Dendritic cell treated with granulocyte-macrophage colony-stimulating factor and Interleukin-4, amounts not matched to agents 40 ng/mL and 50 ng/mL, for 4 days (primary cell): ENCODE results near the gene HDAC4.

Experiments used
- H3K27ac Mint-ChIP-seq: one replicate; pipeline ENCODE4 v1.8.0; 2022; ENCODE audit warnings: mild to moderate bottlenecking, mixed read lengths
- H3K27me3 Mint-ChIP-seq: one replicate; pipeline ENCODE4 v1.8.0; 2022; ENCODE audit warnings: mild to moderate bottlenecking, mixed read lengths
- H3K36me3 Mint-ChIP-seq: one replicate; pipeline ENCODE4 v1.8.0; 2022; ENCODE audit warnings: low read depth, mixed read lengths
- H3K4me1 Mint-ChIP-seq: one replicate; pipeline ENCODE4 v1.8.0; 2022; ENCODE audit warnings: low read depth, mixed read lengths
- H3K4me3 Mint-ChIP-seq: one replicate; pipeline ENCODE4 v1.8.0; 2022; ENCODE audit warnings: mild to moderate bottlenecking, moderate library complexity, mixed read lengths
- H3K9me3 Mint-ChIP-seq: one replicate; pipeline ENCODE4 v1.8.0; 2022; ENCODE audit warnings: mixed read lengths
- intact Hi-C: fragments of 100-400 bp; cut with micrococcal nuclease; formaldehyde crosslinking; loops from one replicate; pipeline ENCODE4 v1.15.0; 2022

HDAC4 gene

GRCh38 chr2:239139566-239139965 lies 261.3 kb downstream of the HDAC4 start:
- no peaks in the 10 kb centered on the region for H3K4me1 Mint-ChIP-seq
- H3K36me3 Mint-ChIP-seq, result peaks cover 99% of the 10 kb centered on the region
- H3K4me3 Mint-ChIP-seq, result no peak overlapping the region
- no peak overlapping the region for H3K27ac Mint-ChIP-seq
- intact Hi-C loops, result no loop called here
- H3K9me3 Mint-ChIP-seq, result no peaks in the 10 kb centered on the region
- H3K27me3 Mint-ChIP-seq, result no peaks in the 10 kb centered on the region

DNA sequence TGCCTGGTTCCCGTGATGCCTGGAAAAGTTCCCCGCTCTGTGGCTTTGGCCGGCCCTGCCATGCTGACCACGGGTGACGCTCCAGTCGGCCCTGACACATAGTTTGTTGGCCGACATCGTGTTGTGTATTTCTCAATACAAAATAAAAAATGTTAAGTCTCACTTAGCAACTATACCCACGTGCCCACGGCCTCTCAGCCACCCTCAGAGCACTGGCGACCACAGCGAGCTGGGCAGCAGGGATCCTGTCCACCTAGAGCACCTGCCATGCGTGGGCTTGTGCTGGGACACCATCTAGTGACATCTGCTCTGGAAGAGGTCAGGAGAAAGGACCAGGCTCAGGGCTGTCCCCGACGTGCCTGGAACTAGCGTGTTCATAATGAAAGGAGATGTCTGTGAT lies 261.7 kb downstream of the HDAC4 start:
- Mint-ChIP-seq H3K36me3 (peaks cover 99% of the 10 kb centered on the region), H3K27me3 (no peaks in the 10 kb centered on the region), H3K4me3 (no peak overlapping the region), H3K4me1 (no peaks in the 10 kb centered on the region), H3K27ac (no peak overlapping the region), H3K9me3 (no peaks in the 10 kb centered on the region)
- intact Hi-C loops, result no loop called here

GRCh38 chr2:239138610-239139009 lies 262.2 kb downstream of the HDAC4 start:
- Mint-ChIP-seq H3K4me1 (no peaks in the 10 kb centered on the region), H3K4me3 (no peak overlapping the region), H3K27ac (no peak overlapping the region), H3K9me3 (no peaks in the 10 kb centered on the region), H3K36me3 (peaks cover 99% of the 10 kb centered on the region), H3K27me3 (no peaks in the 10 kb centered on the region)
- intact Hi-C loops, result no loop called here

DNA sequence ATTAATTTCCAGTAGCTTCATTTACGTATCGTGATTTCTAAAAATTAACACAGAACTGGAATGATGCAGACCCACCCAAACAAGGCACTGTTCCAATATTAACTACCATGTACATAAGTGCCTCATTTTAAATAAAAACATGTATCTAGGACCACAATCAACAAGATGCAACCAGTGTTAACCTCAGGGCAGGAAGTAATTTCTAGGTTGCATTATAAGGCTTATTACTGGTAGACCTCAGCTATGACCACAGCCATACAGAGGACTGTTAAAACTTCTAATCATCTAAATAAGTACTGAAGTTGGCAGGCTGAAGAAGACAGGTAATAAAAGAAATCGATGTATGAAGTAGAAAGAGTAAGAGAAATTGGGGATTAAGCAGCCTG lies 262.9 kb downstream of the HDAC4 start:
- peaks cover 99% of the 10 kb centered on the region for H3K36me3 Mint-ChIP-seq
- intact Hi-C loops, result no loop called here
- no peaks in the 10 kb centered on the region for H3K9me3 Mint-ChIP-seq
- H3K27ac Mint-ChIP-seq, result no peak overlapping the region
- H3K4me1 Mint-ChIP-seq, result no peaks in the 10 kb centered on the region
- no peak overlapping the region for H3K4me3 Mint-ChIP-seq
- H3K27me3 Mint-ChIP-seq, result no peaks in the 10 kb centered on the region

DNA sequence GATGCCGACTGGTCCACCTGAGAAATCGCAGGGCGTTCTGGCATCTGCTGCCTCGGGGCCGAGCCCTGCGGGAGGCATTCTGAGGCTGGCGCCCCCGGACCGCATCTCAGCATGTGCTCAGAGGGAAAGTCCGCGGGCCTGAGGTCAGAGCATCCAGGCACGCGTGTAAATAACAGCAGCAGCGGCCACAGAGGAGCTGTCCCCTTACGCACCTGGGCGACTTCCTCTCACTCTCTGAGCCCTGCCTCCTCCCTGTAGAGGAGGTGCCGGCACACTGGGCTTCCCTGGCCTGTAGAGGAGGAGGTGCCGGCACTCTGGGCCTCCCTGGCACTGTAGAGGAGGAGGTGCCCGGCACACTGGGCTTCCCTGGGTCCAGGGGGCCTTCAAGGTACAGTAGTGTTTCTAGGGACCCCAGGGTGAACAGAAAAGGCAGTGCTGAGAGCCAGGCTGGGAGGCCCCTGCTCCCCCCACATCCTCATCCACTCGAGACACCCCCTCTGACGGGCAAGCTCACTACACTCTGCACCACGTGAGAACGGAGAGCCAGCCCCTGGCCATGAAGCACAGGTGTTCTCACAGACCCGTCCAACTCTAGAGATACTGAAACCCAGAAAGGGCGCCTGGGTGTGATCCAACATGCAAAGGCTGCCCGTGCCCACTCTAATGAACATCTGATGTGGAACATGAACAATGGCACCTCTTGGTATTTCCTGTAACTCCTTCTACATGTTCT lies 263.5 kb downstream of the HDAC4 start:
- Mint-ChIP-seq H3K9me3 (no peaks in the 10 kb centered on the region), H3K27ac (no peak overlapping the region), H3K36me3 (peaks cover 99% of the 10 kb centered on the region), H3K27me3 (no peaks in the 10 kb centered on the region), H3K4me1 (no peaks in the 10 kb centered on the region), H3K4me3 (no peak overlapping the region)
- intact Hi-C loops, result no loop called here

- H3K9me3 Mint-ChIP-seq, result no peaks in the 10 kb centered on the region
- no peaks in the 10 kb centered on the region for H3K27me3 Mint-ChIP-seq
- H3K4me1 Mint-ChIP-seq, result no peaks in the 10 kb centered on the region
- H3K36me3 Mint-ChIP-seq, result peaks cover 99% of the 10 kb centered on the region
- intact Hi-C loops, result no loop called here
- H3K27ac Mint-ChIP-seq, result no peak overlapping the region
- H3K4me3 Mint-ChIP-seq, result no peak overlapping the region
Observed at GRCh38 chr2:239136762-239137161, 264.1 kb downstream of the HDAC4 start.

DNA sequence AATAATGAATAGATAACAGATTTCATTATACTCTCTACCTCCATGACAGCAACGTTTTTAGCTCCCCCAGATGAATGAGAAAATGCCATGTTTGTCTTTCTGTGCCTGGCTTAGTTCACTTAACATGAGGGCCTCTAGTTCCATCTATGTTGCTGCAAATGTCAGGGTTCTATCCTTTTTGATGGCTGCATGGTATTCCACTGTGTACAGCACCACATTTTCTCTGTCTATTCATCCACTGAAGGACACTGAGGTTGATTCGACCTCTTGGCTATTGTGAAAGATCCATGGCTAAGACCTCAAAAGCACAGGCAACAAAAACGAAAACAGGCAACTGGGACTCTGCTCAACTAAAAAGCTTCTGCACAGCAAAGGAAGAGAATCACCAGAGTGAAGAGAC lies 264.6 kb downstream of the HDAC4 start:
- no peak overlapping the region for H3K27ac Mint-ChIP-seq
- peaks cover 99% of the 10 kb centered on the region for H3K36me3 Mint-ChIP-seq
- no peaks in the 10 kb centered on the region for H3K4me1 Mint-ChIP-seq
- H3K4me3 Mint-ChIP-seq, result no peak overlapping the region
- intact Hi-C loops, result no loop called here
- H3K27me3 Mint-ChIP-seq, result no peaks in the 10 kb centered on the region
- no peaks in the 10 kb centered on the region for H3K9me3 Mint-ChIP-seq

- H3K4me3 Mint-ChIP-seq, result no peak overlapping the region
- no peak overlapping the region for H3K27ac Mint-ChIP-seq
- H3K27me3 Mint-ChIP-seq, result no peaks in the 10 kb centered on the region
- intact Hi-C loops, result no loop called here
- H3K36me3 Mint-ChIP-seq, result peaks cover 99% of the 10 kb centered on the region
- H3K9me3 Mint-ChIP-seq, result no peaks in the 10 kb centered on the region
- H3K4me1 Mint-ChIP-seq, result no peaks in the 10 kb centered on the region
Observed at GRCh38 chr2:239135531-239135930, 265.3 kb downstream of the HDAC4 start.

DNA sequence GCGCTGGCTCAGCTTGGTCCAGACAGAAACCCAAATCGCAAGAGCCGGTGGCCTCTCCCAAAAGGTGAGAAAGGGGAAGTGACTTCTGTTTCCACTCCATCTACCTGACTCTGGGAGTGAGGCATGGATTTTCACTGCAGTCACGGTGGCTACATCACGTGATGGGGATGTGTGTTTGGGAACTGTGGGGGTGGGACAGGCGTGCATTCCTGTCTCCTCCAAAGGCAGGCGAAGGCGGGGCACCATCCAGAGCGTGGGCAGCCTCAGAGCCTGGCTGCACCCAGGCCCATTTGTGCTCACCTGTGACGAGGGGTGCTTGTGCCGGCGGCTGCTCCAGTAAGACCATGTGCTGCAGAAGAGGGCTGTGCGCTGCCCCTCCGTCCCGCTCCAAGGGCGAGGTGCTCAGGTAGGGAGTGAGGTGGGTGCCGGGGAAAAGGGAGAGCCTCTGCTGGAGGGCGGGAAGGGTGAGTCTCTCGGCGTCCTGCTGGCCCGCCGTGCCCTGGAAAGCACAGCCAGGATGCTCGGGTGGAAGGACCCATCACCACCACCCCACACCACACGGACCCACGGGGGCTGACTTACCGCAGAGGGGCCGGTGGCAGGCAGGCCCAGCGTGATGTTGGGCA lies 266.8 kb downstream of the HDAC4 start:
- no peaks in the 10 kb centered on the region for H3K9me3 Mint-ChIP-seq
- intact Hi-C loops, result no loop called here
- no peaks in the 10 kb centered on the region for H3K27me3 Mint-ChIP-seq
- no peak overlapping the region for H3K27ac Mint-ChIP-seq
- H3K4me3 Mint-ChIP-seq, result no peak overlapping the region
- peaks cover 99% of the 10 kb centered on the region for H3K36me3 Mint-ChIP-seq
- H3K4me1 Mint-ChIP-seq, result no peaks in the 10 kb centered on the region

DNA sequence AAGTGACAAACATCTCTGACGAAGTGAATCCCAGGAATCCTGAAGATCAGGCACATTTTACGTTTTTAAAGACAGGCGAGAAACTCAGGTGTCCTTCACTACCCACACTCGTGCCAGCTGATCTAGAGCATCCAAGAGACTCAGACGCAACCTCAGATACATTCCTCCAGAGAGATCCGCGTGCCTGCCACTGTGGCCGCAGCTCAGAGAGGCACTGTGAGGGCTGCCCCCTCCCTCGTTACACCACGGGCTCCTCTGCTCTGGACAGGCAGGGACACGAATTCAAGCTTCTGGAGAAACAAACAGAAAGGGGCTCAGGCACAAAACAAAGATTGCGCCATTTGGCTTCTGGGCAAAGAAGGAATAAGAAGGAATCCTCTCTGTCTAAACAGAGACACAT lies 268.0 kb downstream of the HDAC4 start:
- intact Hi-C loops, result no loop called here
- Mint-ChIP-seq H3K27me3 (no peaks in the 10 kb centered on the region), H3K9me3 (no peaks in the 10 kb centered on the region), H3K27ac (no peak overlapping the region), H3K4me3 (no peak overlapping the region), H3K36me3 (peaks cover 99% of the 10 kb centered on the region), H3K4me1 (no peaks in the 10 kb centered on the region)

GRCh38 chr2:239132156-239132709 lies 268.6 kb downstream of the HDAC4 start:
- Mint-ChIP-seq H3K9me3 (no peaks in the 10 kb centered on the region), H3K27ac (no peak overlapping the region)

DNA sequence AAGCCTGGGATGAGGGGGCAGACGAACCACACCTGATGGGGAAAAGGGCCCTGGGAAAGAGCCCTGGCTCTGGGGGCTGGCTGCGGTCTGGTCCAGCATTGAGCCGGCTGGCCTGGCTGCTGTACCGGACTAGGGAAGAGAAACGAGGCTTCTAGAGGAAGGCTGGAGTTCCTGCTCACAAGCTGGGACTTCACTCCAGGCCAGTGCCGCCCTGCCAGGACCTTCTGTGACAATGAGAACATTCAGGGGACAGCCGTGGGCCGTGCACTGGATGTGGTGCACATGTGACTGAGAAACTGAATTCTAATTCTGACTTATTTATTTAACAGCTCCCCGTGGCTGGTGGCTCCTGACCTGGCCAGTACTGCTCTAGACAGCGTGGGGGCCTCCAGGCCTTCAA lies 269.3 kb downstream of the HDAC4 start:
- Mint-ChIP-seq H3K4me3 (no peak overlapping the region), H3K27ac (no peak overlapping the region)

More at GRCh38 chr2:239132156-239132709, 268.6 kb downstream of the HDAC4 start:
- H3K36me3 Mint-ChIP-seq, result peaks cover 99% of the 10 kb centered on the region
- intact Hi-C loops, result no loop called here
- H3K4me3 Mint-ChIP-seq, result no peak overlapping the region
- H3K4me1 Mint-ChIP-seq, result no peaks in the 10 kb centered on the region
- no peaks in the 10 kb centered on the region for H3K27me3 Mint-ChIP-seq

GRCh38 chr2:239130786-239131325 lies 270.0 kb downstream of the HDAC4 start:
- Mint-ChIP-seq H3K4me1 (no peaks in the 10 kb centered on the region), H3K27ac (no peak overlapping the region), H3K36me3 (peaks cover 100% of the 10 kb centered on the region), H3K4me3 (no peak overlapping the region), H3K9me3 (no peaks in the 10 kb centered on the region), H3K27me3 (no peaks in the 10 kb centered on the region)
- intact Hi-C loops, result no loop called here

More for the DNA sequence above, 269.3 kb downstream of the HDAC4 start:
- Mint-ChIP-seq H3K4me1 (no peaks in the 10 kb centered on the region), H3K9me3 (no peaks in the 10 kb centered on the region), H3K36me3 (peaks cover 99% of the 10 kb centered on the region), H3K27me3 (no peaks in the 10 kb centered on the region)
- intact Hi-C loops, result no loop called here

- Mint-ChIP-seq H3K36me3 (peaks cover 100% of the 10 kb centered on the region), H3K4me3 (no peak overlapping the region), H3K27me3 (no peaks in the 10 kb centered on the region), H3K27ac (no peak overlapping the region), H3K9me3 (peaks cover 4% of the 10 kb centered on the region), H3K4me1 (no peaks in the 10 kb centered on the region)
- intact Hi-C loops, result no loop called here
Observed at GRCh38 chr2:239130041-239130440, 270.8 kb downstream of the HDAC4 start.
